Peyer's patch (tissue), 4 donors: ENCODE results near the gene FCGBP.

ENCODE experiments used
- CTCF ChIP-seq, 6 experiments: fragments of 450-650 bp in 4 of 6; fragments of 200-600 bp in 2 of 6; sonication (generic) in 1 of 6; IDR thresholded peaks; one replicate each; pipeline ENCODE4 v1.5.1; 2017 to 2019; ENCODE audit warnings: antibody characterized with exemption in 6 of 6, mild to moderate bottlenecking in 3 of 6, moderate library complexity in 1 of 6
- POLR2A ChIP-seq, 2 donors: fragments of 450-650 bp; IDR thresholded peaks; one replicate each; pipeline ENCODE4 v1.5.1; 2017; ENCODE audit warnings: antibody characterized with exemption in 2 of 2, mild to moderate bottlenecking in 2 of 2, moderate library complexity in 2 of 2

- TF ChIP-seq CTCF (IDR thresholded peaks at IDR 0.05) (no peak), POLR2A (IDR thresholded peaks at IDR 0.05) (no peak)
These were observed 12.1 kb upstream of the FCGBP start for GRCh38 chr19:39946532-39946931.
